OCI-LY7 (cell line): ENCODE results near the gene IDI2.

Source experiments
- EZH2phosphoT487 ChIP-seq: fragments of 200-600 bp; sonication (generic); IDR thresholded peaks from 2 replicates; pipeline ENCODE4 v1.6.1; 2018; ENCODE audit warnings: low read depth, borderline replicate concordance, mild to moderate bottlenecking, mixed run types, antibody characterized with exemption, low read length, moderate library complexity, mixed read lengths
- TF ChIP-seq, protein P1 (sequence below): fragments of 200-600 bp; sonication (generic); conservative IDR thresholded peaks from 2 replicates; pipeline ENCODE4 v1.5.1; 2014; ENCODE audit warnings: mild to moderate bottlenecking, antibody characterized with exemption, low read length, moderate library complexity, mixed read lengths

DNA sequence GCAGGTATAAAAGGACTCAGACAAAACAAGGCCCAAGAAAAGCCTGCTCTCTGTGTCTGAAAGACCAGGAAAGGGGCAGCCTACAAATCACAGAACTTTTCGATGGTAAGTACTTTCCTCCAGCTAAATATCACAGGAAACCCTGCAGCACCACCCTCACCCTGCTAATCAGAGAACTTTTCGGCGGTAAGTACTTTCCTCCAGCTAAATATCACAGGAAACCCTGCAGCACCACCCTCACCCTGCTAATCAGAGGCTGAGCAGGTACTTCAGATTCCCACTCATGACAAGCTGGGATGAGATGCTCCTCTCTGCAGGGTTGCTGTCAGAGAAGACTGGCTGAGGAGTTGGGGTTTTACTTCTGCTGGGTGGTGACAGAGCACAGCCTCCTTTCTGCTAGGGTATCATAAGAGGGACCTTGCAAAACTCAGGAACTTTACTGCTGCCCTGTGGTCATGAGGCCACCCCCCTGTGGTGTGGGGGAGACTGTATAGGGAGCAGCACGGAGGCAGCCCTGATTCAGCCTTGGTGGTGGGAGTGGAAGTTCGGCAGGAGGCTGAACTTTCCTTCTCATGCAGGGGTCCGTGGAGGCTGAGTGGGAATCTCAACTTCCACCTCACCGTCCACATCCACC lies 37.7 kb upstream of the IDI2 start:
- TF ChIP-seq, protein P1, sequence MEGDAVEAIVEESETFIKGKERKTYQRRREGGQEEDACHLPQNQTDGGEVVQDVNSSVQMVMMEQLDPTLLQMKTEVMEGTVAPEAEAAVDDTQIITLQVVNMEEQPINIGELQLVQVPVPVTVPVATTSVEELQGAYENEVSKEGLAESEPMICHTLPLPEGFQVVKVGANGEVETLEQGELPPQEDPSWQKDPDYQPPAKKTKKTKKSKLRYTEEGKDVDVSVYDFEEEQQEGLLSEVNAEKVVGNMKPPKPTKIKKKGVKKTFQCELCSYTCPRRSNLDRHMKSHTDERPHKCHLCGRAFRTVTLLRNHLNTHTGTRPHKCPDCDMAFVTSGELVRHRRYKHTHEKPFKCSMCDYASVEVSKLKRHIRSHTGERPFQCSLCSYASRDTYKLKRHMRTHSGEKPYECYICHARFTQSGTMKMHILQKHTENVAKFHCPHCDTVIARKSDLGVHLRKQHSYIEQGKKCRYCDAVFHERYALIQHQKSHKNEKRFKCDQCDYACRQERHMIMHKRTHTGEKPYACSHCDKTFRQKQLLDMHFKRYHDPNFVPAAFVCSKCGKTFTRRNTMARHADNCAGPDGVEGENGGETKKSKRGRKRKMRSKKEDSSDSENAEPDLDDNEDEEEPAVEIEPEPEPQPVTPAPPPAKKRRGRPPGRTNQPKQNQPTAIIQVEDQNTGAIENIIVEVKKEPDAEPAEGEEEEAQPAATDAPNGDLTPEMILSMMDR = no peak
- TF ChIP-seq EZH2phosphoT487 = no peak
